Urinary bladder (tissue), 4 donors: ENCODE results near the gene MYORG. TPM values are rescaled to one million over a fixed set of nuclear protein-coding genes. Genes with fewer than 3 reads are reported as not detected.

Experiments
- DNase-seq: peaks from one replicate; pipeline ENCODE4 v3.0.0-alpha.2; 2015; ENCODE audit errors: extremely low spot score
- H3K27ac ChIP-seq: one replicate; pipeline ENCODE4 v1.5.1; 2013; ENCODE audit warnings: low read depth, mild to moderate bottlenecking, moderate library complexity
- H3K36me3 ChIP-seq: one replicate; pipeline ENCODE4 v1.6.1; 2013; ENCODE audit warnings: mild to moderate bottlenecking, moderate library complexity; ENCODE audit not compliant: insufficient read depth
- H3K4me1 ChIP-seq: one replicate; pipeline ENCODE4 v1.6.1; 2013; ENCODE audit warnings: mild to moderate bottlenecking, moderate library complexity; ENCODE audit not compliant: insufficient read depth
- H3K4me3 ChIP-seq: one replicate; pipeline ENCODE4 v1.5.1; 2013; ENCODE audit warnings: low read depth, low read length
- WGBS: extraction: QIAGEN DNeasy Blood & Tissue Kit; methylation state at CpG from one replicate; pipeline ENCODE4 v1.1.7; 2013; 5-methylcytosine and 5-hydroxymethylcytosine counted together
- polyA plus RNA-seq: library from polyadenylated mRNA; stranded (reverse); fragments of 200-250 nt; gene quantifications from one replicate; pipeline ENCODE4 v1.2.3, GENCODE V29; 2013
- small RNA-seq: library from RNA; depleted of rRNA; stranded (forward); fragments of <200 nt; gene quantifications from one replicate; pipeline ENCODE3, GENCODE V24; 2014
- total RNA-seq: library from RNA; depleted of rRNA; stranded (reverse); fragments of >200 nt; gene quantifications from one replicate; pipeline ENCODE4 v1.2.3, GENCODE V29; 2014
- donor health status: healthy with polysubstance abuse.
- donor health status: healthy.

MYORG gene
- total and polyA plus RNA-seq, 2 donors: 2.4 to 9.8 TPM

DNA sequence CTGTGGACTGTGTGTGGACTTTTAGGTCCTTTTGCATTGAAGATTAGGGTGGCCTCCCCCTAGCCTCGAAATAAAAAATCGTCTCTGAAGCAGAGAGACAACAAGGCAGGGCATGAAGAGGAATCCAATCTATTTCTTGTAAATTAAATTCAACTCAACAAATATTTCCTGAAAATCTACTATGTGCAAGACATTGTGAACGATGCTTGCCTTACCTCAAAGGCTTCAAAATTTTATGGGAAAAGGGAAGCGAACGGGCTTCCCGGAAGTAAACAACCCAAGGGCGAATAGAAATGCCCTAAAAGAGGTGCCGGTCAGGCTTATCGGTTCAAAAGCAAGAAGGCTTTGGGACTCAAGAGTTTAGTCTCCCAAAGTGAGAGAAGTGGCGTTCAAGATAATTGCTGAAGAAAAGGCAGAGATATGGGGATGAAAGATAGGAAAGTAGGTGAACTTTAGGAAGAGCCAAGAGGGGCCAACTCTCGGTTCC lies 48.2 kb downstream of the MYORG start:
- WGBS: 1% methylated on average over 11 of the region's 11 CpGs
- Histone ChIP-seq H3K4me1 (peaks cover 1% of the 10 kb centered on the region), H3K36me3 (no peaks in the 10 kb centered on the region), H3K4me3 (peak overlapping the region; percentile 48), H3K27ac (peak overlapping the region; percentile 74)
- no peak for DNase-seq

- no peaks in the 10 kb centered on the region for H3K36me3 ChIP-seq
Measured at GRCh38 chr9:34326690-34327089, 50.0 kb downstream of the MYORG start.

GRCh38 chr9:34322899-34323591 lies 53.7 kb downstream of the MYORG start:
- H3K27ac ChIP-seq: no peak overlapping the region
- DNase-seq: no peak
- H3K4me3 ChIP-seq: no peak overlapping the region
- 43% methylated on average over 2 of the region's 2 CpGs for WGBS
- no peaks in the 10 kb centered on the region for H3K4me1 ChIP-seq
- no peaks in the 10 kb centered on the region for H3K36me3 ChIP-seq

More at GRCh38 chr9:34326690-34327089, 50.0 kb downstream of the MYORG start:
- 85% methylated on average over 1 of the region's 1 CpG for WGBS
- H3K4me3 ChIP-seq: no peak overlapping the region
- H3K4me1 ChIP-seq: peaks cover 1% of the 10 kb centered on the region
- H3K27ac ChIP-seq: no peak overlapping the region
- no peak for DNase-seq

GRCh38 chr9:34321451-34321850 lies 55.2 kb downstream of the MYORG start:
- 95% methylated on average over 7 of the region's 7 CpGs for WGBS
- no peak for DNase-seq
- H3K4me3 ChIP-seq: no peak overlapping the region
- H3K4me1 ChIP-seq: no peaks in the 10 kb centered on the region
- H3K36me3 ChIP-seq: no peaks in the 10 kb centered on the region
- H3K27ac ChIP-seq: no peak overlapping the region

DNA sequence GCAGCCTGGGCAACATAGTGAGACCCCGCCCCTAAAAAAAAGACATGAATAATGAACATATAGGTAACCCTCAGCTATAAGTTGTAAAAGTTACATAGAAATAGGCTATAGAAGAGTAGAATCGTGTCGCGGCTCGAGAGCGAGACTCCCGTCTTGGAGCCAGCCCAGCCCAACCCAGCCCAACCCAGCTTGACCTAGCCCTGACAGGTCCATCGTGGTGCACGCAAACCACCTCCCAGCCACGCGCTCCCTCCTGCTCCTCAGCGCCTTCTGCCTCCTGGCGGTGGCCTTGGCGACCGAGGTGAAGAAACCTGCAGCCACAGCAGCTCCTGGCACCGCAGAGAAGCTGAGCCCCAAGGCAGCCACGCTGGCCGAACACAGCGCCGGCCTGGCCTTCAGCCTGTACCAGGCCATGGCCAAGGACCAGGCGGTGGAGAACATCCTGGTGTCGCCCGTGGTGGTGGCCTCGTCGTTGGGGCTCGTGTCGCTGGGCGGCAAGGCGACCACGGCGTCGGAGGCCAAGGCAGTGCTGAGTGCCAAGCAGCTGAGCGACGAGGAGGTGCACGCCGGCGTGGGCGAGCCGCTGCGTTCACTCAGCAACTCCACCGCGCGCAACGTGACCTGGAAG lies 58.4 kb downstream of the MYORG start:
- Histone ChIP-seq H3K4me3 (no peak overlapping the region), H3K27ac (no peak overlapping the region), H3K36me3 (no peaks in the 10 kb centered on the region), H3K4me1 (no peaks in the 10 kb centered on the region)
- WGBS: 96% methylated on average over 44 of the region's 44 CpGs
- DNase-seq: no peak

DNA sequence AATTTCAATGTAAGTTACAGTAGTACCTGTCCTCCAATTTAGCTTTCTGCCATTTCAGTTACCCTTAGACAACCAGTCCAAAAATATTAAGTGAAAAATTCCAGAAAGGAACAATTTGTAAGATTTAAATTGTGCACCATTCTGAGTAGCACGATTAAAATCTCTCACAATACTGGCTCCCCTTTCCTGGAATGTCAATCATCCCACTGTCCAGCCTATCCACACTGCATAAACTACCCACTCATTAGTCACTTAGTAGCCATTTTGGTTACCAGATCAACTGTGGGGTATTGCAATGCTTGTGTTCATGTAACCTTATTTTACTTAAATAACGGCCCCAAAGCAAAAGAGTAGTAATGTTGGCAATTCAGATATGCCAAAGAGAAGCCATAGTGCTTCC lies 59.3 kb downstream of the MYORG start:
- DNase-seq: no peak
- 89% methylated on average over 2 of the region's 2 CpGs for WGBS
- Histone ChIP-seq H3K4me1 (no peaks in the 10 kb centered on the region), H3K36me3 (no peaks in the 10 kb centered on the region), H3K4me3 (no peak overlapping the region), H3K27ac (no peak overlapping the region)

Small RNA genes within 50 kb of the gene (small RNA-seq; reads per million reads assigned to genes)
- gene RF00019: not detected

Other genes starting within 250 kb of the MYORG start
- gene UBAP1, start 197.9 kb downstream of the MYORG start, total RNA-seq: 21.6 TPM
- 54.1 TPM for gene UBAP1, start 197.9 kb downstream of the MYORG start, polyA plus RNA-seq
- gene KIF24, start 47.6 kb downstream of the MYORG start, total RNA-seq: 5.8 TPM
- gene KIF24, start 47.6 kb downstream of the MYORG start, polyA plus RNA-seq: 0.32 TPM
- 22.1 TPM for gene NUDT2, start 47.3 kb downstream of the MYORG start, total RNA-seq
- gene NUDT2, start 47.3 kb downstream of the MYORG start, polyA plus RNA-seq: 36.2 TPM
- 6.0 TPM for gene FAM219A, start 81.7 kb upstream of the MYORG start, total RNA-seq
- 20.8 TPM for gene FAM219A, start 81.7 kb upstream of the MYORG start, polyA plus RNA-seq
- gene DNAI1, start 81.9 kb upstream of the MYORG start, total RNA-seq: not detected
- 0.11 TPM for gene DNAI1, start 81.9 kb upstream of the MYORG start, polyA plus RNA-seq
- 0.26 TPM for gene ENHO, start 146.1 kb upstream of the MYORG start, total RNA-seq
- gene ENHO, start 146.1 kb upstream of the MYORG start, polyA plus RNA-seq: 1.8 TPM
- 5.6 TPM for gene CNTFR, start 212.8 kb upstream of the MYORG start, total RNA-seq
- gene CNTFR, start 212.8 kb upstream of the MYORG start, polyA plus RNA-seq: 11.5 TPM
- gene RPP25L, start 235.2 kb upstream of the MYORG start, total RNA-seq: 13.2 TPM
- gene RPP25L, start 235.2 kb upstream of the MYORG start, polyA plus RNA-seq: 33.7 TPM
- gene DCTN3, start 243.6 kb upstream of the MYORG start, total RNA-seq: 34.2 TPM
- 117 TPM for gene DCTN3, start 243.6 kb upstream of the MYORG start, polyA plus RNA-seq